NT2/D1 (cell line): ENCODE data around the gene SOX6.

Experiments used
- DNase-seq: peaks from one replicate; pipeline ENCODE4 v3.0.0-alpha.2; 2011; ENCODE audit warnings: low read depth, low spot score
- H3K27me3 ChIP-seq: 2 replicates; pipeline ENCODE4 v1.6.0; 2011; ENCODE audit warnings: mild to moderate bottlenecking; ENCODE audit not compliant: insufficient read length, insufficient read depth
- H3K36me3 ChIP-seq: 2 replicates; pipeline ENCODE4 v1.6.1; 2011; ENCODE audit warnings: mild to moderate bottlenecking, low read length, mixed read lengths; ENCODE audit not compliant: insufficient read depth, insufficient read length
- H3K4me1 ChIP-seq: 2 replicates; pipeline ENCODE4 v1.5.1; 2011; ENCODE audit not compliant: insufficient read depth, insufficient read length
- H3K4me3 ChIP-seq: 2 replicates; pipeline ENCODE4 v1.5.1; 2011; ENCODE audit warnings: low read depth; ENCODE audit not compliant: insufficient read length
- H3K9ac ChIP-seq: 2 replicates; pipeline ENCODE4 v1.6.0; 2011; ENCODE audit warnings: low read depth; ENCODE audit not compliant: insufficient read length
- H3K9me3 ChIP-seq: 2 replicates; pipeline ENCODE4 v1.5.1; 2011; ENCODE audit warnings: mild to moderate bottlenecking, low read length; ENCODE audit not compliant: insufficient read depth
- SUZ12 ChIP-seq: IDR thresholded peaks from 2 replicates; pipeline ENCODE4 v1.6.1; 2011; ENCODE audit not compliant: insufficient read length, insufficient read depth; ENCODE audit errors: extremely low read depth
- YY1 ChIP-seq: IDR thresholded peaks from 2 replicates; pipeline ENCODE4 v1.6.1; 2011; ENCODE audit not compliant: insufficient read length, insufficient read depth
- ZNF274 ChIP-seq: IDR thresholded peaks from 2 replicates; pipeline ENCODE4 v1.6.1; 2011; ENCODE audit warnings: mild to moderate bottlenecking, low read depth, low read length

SOX6 gene

GRCh38 chr11:15977116-15977515 lies 379.2 kb downstream of the SOX6 start:
- DNase-seq, result no peak
- Histone ChIP-seq H3K9me3 (no peaks in the 10 kb centered on the region), H3K4me1 (no peaks in the 10 kb centered on the region), H3K9ac (no peak overlapping the region), H3K27me3 (no peaks in the 10 kb centered on the region), H3K4me3 (no peak overlapping the region), H3K36me3 (no peaks in the 10 kb centered on the region)
- TF ChIP-seq ZNF274 (no peak), SUZ12 (no peak), YY1 (no peak)

- H3K27me3 ChIP-seq, result no peaks in the 10 kb centered on the region
- H3K9me3 ChIP-seq, result no peaks in the 10 kb centered on the region
- TF ChIP-seq SUZ12 (no peak), ZNF274 (no peak), YY1 (no peak)
- H3K4me1 ChIP-seq, result no peaks in the 10 kb centered on the region
- no peak overlapping the region for H3K9ac ChIP-seq
- DNase-seq, result no peak
- no peak overlapping the region for H3K4me3 ChIP-seq
- no peaks in the 10 kb centered on the region for H3K36me3 ChIP-seq
These were observed 379.8 kb downstream of the SOX6 start for GRCh38 chr11:15976433-15977045.

- Histone ChIP-seq H3K4me1 (no peaks in the 10 kb centered on the region), H3K36me3 (no peaks in the 10 kb centered on the region), H3K4me3 (no peak overlapping the region), H3K27me3 (no peaks in the 10 kb centered on the region), H3K9ac (no peak overlapping the region), H3K9me3 (no peaks in the 10 kb centered on the region)
- TF ChIP-seq ZNF274 (no peak), YY1 (no peak), SUZ12 (no peak)
- no peak for DNase-seq
These were observed 380.6 kb downstream of the SOX6 start for GRCh38 chr11:15975742-15976141.

- no peaks in the 10 kb centered on the region for H3K36me3 ChIP-seq
- no peaks in the 10 kb centered on the region for H3K27me3 ChIP-seq
- TF ChIP-seq YY1 (no peak), SUZ12 (no peak), ZNF274 (no peak)
- H3K9me3 ChIP-seq, result no peaks in the 10 kb centered on the region
- H3K4me1 ChIP-seq, result no peaks in the 10 kb centered on the region
- H3K9ac ChIP-seq, result no peak overlapping the region
- no peak overlapping the region for H3K4me3 ChIP-seq
- no peak for DNase-seq
These were observed 383.5 kb downstream of the SOX6 start for GRCh38 chr11:15972838-15973237.

- H3K9ac ChIP-seq, result no peak overlapping the region
- H3K27me3 ChIP-seq, result no peaks in the 10 kb centered on the region
- TF ChIP-seq ZNF274, result no peak
- no peak for TF ChIP-seq SUZ12
- no peak for TF ChIP-seq YY1
- no peaks in the 10 kb centered on the region for H3K9me3 ChIP-seq
- H3K4me1 ChIP-seq, result no peaks in the 10 kb centered on the region
- H3K36me3 ChIP-seq, result no peaks in the 10 kb centered on the region
- H3K4me3 ChIP-seq, result no peak overlapping the region
- DNase-seq, result no peak
These were observed 385.2 kb downstream of the SOX6 start for GRCh38 chr11:15971215-15971546.

- no peaks in the 10 kb centered on the region for H3K9me3 ChIP-seq
- no peak overlapping the region for H3K9ac ChIP-seq
- DNase-seq, result no peak
These were observed 385.7 kb downstream of the SOX6 start for GRCh38 chr11:15970506-15971214.

GRCh38 chr11:15969701-15970329 lies 386.5 kb downstream of the SOX6 start:
- DNase-seq, result no peak
- no peak overlapping the region for H3K9ac ChIP-seq
- TF ChIP-seq YY1 (no peak), ZNF274 (no peak), SUZ12 (no peak)
- no peaks in the 10 kb centered on the region for H3K9me3 ChIP-seq
- H3K36me3 ChIP-seq, result no peaks in the 10 kb centered on the region
- H3K4me1 ChIP-seq, result no peaks in the 10 kb centered on the region
- H3K27me3 ChIP-seq, result no peaks in the 10 kb centered on the region
- no peak overlapping the region for H3K4me3 ChIP-seq

More at GRCh38 chr11:15970506-15971214, 385.7 kb downstream of the SOX6 start:
- no peak overlapping the region for H3K4me3 ChIP-seq
- TF ChIP-seq YY1, result no peak
- H3K4me1 ChIP-seq, result no peaks in the 10 kb centered on the region
- H3K36me3 ChIP-seq, result no peaks in the 10 kb centered on the region
- no peaks in the 10 kb centered on the region for H3K27me3 ChIP-seq
